Mammary epithelial cell (primary cell): ENCODE results near the gene TPCN1.

Source experiments
- EZH2 ChIP-seq: IDR thresholded peaks from 2 replicates; pipeline ENCODE4 v1.6.1; 2012; ENCODE audit warnings: low read length, inconsistent platforms, borderline replicate concordance
- TF ChIP-seq, protein P1 (sequence below), 2 donors: IDR thresholded peaks in 1 of 2; conservative IDR thresholded peaks in 1 of 2; 2 replicates each; pipeline ENCODE4 v1.5.1; 2011 to 2012; ENCODE audit warnings: inconsistent platforms in 2 of 2, low read length in 2 of 2, mild to moderate bottlenecking in 2 of 2, control low read depth in 1 of 2, low read depth in 1 of 2; ENCODE audit not compliant: insufficient read depth in 1 of 2; ENCODE audit errors: extremely low read depth in 1 of 2

DNA sequence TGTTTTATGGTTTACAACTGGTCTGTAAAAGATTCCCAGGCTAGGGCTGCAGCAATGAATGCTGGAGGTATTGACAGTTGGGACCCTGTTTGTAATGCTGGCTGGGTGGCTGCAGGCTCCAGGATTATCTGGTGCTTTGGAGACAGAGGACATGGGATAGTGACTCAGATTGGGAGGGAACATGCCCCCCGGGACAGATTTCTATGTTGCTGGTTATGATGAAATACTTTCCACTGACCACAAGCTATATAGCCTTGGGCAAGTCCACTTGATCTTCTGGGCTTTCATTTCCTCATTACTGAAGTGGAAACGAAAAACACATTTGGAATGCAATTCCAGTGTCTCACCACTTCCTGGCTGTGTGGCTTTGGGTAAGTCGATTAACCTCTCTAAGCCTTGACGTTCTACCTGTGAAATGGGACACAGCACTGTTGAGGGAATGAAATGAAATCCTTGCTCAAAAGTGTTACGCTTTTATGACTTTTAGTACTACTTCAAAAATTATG is 6.3 kb upstream of the TPCN1 start:
- TF ChIP-seq, protein P1, sequence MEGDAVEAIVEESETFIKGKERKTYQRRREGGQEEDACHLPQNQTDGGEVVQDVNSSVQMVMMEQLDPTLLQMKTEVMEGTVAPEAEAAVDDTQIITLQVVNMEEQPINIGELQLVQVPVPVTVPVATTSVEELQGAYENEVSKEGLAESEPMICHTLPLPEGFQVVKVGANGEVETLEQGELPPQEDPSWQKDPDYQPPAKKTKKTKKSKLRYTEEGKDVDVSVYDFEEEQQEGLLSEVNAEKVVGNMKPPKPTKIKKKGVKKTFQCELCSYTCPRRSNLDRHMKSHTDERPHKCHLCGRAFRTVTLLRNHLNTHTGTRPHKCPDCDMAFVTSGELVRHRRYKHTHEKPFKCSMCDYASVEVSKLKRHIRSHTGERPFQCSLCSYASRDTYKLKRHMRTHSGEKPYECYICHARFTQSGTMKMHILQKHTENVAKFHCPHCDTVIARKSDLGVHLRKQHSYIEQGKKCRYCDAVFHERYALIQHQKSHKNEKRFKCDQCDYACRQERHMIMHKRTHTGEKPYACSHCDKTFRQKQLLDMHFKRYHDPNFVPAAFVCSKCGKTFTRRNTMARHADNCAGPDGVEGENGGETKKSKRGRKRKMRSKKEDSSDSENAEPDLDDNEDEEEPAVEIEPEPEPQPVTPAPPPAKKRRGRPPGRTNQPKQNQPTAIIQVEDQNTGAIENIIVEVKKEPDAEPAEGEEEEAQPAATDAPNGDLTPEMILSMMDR (conservative IDR thresholded peaks at IDR 0.05 in 1 of 2, IDR thresholded peaks at IDR 0.05 in 1 of 2; ENCODE audit: extremely low read depth in 1 of 2, insufficient read depth in 1 of 2, low read depth in 1 of 2, low read length in 2 of 2) = no peak
- TF ChIP-seq EZH2 = no peak
